Measurements from ENCODE around the gene EXOC1. TPM values are rescaled to one million over a fixed set of nuclear protein-coding genes. Genes with fewer than 3 reads are reported as not detected.
"Not testable (repeated sequence)": the region's sequence is repeated elsewhere in the genome, so short reads cannot be mapped to it uniquely, and the experiment has no call there.

The EXOC1 gene
- total RNA-seq, 1 donor from 2014 or later: 75.8 TPM

DNA sequence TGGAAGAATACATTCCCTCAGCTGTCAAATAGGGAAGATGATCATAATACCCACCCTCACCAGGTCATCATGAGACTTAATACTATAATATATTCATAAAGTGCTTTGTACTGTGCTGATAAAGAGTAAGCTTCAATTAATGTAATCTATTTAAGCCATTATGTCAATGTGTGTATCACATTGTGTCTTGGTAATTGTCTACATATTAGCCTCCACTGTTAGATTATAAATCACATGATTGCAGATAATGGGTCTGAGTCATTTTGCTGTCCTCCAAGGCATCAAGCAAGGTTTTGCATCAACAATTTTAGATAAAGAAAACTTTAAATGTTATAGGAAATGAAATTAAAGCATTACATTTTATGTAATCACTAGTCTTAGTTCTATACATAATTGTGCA is 50.1 kb downstream of the EXOC1 start:
- FAIRE-seq (no peak), DNase-seq (ENCODE audit: low spot score in 2 of 2) (no peak)

DNA sequence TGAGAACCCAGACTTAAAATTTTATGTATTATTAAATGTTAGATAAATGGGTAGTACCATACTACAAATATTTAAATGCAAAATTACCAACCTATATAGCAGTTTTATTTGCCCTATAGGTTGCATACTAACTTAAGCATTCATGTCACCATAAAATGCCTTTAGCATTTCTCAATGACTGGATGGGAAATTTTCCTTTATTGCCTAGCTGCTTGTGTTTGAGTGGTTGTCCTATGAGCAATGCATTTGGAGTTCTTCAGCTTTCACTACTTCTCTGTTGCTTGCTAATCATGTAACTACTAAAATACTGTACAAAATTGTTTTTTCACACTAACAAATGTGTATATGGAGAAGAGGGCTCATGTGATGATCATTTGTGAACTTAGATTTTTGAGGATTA is 51.1 kb downstream of the EXOC1 start:
- DNase-seq (ENCODE audit: low spot score in 2 of 2) (no peak), FAIRE-seq (no peak)

DNA sequence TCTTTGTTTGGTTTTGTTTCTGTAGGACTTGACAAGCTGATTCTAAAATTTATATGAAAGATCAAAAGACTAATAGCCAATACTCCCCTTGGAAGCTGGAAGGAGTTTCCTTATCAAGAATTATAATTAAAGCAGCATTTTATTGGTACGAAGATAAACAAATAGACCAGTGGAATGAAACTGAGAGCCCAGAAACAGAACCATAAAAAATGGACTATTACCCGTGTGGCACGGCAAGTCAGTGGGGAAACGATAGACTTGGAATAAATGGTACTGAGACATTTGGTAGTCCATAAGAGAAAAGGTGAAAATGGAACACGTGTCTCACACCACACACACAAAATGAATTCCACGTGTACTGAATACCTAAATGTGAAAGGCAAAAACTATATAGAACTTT is 52.9 kb downstream of the EXOC1 start:
- DNase-seq (ENCODE audit: low spot score in 2 of 2): no peak
- FAIRE-seq: no peak

DNA sequence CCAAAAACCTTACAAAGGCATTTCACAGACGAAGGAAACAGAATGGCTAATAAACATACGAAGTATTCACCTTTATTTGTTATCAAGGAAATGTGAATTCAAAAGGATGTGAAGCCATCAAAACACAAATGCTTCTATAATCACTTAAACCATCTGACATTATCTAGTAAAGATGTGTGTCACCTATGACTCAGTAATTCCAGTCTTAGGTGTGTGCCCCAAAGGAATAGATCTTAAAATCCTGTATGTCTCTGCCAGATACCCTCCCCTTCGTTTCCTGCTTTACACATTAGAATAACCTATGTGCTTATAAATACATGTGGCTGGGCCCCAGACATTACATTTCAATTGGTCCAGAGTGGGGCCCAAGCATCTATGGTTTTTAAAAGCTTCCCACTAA is 53.5 kb downstream of the EXOC1 start:
- no peak for FAIRE-seq
- DNase-seq (ENCODE audit: low spot score in 2 of 2): no peak

DNA sequence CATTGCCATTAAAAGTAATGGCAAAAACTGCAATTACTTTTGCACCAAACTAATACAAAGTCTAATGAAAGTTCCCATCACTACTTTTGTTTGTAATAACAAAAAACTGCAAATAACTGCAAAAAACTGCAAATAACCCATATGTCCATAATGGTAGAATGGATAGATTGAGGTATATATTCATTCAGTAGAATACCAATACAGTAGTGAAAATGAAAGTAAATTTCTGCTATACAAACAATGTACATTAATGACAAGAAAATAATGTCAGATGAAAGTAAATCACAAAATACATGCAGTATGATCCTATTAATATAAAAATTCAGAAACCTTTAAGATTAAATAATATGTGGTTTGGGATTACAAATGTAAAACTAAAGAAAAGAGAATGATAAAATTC is 54.0 kb downstream of the EXOC1 start:
- FAIRE-seq: no peak
- DNase-seq (ENCODE audit: low spot score in 2 of 2): no peak

DNA sequence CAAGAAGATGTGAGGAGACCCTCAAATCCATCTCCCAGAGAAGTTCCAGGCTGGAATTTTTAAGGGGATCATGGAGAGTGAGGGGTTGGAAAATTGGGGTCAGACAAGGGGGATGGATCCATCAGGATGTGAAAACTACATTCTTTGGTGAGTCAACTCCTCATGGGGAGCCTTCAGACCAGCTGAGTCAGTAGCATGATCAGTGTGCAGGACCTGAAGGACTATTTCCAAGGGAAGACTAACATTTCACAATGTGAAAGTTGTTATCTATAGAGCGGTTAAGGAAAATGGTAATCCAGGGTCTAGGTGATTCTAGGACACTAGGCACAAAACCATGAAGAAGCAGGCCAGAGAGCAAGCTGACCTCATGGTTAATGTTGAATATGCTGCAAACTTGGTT is 56.7 kb downstream of the EXOC1 start:
- no peak for FAIRE-seq

DNA sequence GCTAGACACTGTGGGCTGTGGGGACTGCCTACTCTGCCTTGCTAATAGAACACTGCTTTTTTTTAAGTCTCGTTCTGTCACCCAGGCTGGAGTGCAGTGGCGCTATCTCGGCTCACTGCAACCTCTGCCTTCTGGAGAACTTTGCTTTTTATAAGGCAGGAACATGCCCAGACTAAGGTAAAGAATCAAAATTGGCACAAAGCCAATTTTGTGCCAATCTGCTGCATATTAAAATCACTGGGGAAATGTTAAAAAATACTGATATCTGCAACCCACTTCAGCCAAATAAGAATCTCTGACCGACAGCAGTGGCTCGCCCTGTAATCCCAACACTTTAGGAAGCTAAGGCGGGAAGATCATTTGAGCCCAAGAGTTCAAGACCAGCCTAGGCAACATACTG is 58.8 kb downstream of the EXOC1 start:
- FAIRE-seq: no peak
- DNase-seq (ENCODE audit: low spot score in 2 of 2): no peak

More for the DNA sequence above, 56.7 kb downstream of the EXOC1 start:
- DNase-seq (ENCODE audit: low spot score in 2 of 2): no peak

DNA sequence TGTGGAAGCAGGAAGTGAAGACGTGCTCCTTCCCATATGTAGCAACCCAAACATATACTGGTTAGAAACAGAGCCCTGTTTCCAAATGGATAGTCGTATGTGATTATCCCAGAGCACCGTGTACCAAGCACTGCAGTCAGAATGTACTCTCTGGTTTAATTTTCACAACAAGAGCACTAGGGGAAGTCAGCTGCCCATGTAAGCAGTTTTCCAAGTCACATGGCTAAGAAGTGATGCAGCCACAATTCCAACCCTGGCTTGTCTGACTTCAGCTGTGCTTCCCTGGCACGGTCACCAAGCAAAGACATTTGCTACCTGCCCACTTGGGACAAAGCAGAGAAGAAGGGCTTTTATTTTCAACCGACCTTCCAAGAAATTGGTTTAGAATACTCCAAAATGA is 67.1 kb downstream of the EXOC1 start:
- no peak for FAIRE-seq
- no peak for DNase-seq (ENCODE audit: low spot score in 2 of 2)

DNA sequence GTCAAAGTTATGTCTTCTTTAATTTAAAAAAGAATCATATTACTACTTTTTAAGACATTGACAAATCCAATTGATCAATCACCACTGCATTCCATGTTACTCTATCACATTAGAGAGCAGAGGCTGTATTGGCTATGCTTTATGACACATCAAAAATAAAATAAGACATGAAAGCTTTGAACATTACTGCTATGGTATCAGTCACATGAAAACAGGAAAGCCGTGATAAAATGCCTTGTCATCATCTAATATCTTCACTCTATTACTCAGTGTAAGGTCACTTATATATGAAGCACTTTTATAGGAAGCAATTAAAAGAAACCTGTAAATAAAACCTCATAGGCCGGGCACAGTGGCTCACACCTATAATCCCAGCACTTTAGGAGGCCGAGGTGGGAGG is 67.6 kb downstream of the EXOC1 start:
- DNase-seq (ENCODE audit: low spot score in 2 of 2): no peak
- no peak for FAIRE-seq

DNA sequence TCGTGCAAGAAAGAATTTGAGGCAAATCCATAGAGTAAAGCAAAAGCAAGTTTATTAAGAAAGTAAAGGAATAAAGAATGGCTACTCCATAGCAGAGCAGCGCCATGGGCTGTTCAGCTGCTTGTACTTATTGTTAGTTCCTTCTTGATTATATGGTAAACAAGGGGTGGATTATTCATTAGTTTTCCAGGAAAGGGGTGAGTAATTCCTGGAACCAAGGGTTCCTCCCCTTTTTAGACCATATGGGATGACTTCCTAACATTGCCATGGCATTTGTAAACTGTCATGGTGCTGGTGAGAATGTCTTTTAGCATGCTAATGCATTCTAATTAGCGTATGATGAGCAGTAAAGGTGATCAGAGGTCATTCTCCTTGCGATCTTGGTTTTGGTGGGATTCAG is 71.8 kb downstream of the EXOC1 start:
- no peak for DNase-seq (ENCODE audit: low spot score in 2 of 2)

DNA sequence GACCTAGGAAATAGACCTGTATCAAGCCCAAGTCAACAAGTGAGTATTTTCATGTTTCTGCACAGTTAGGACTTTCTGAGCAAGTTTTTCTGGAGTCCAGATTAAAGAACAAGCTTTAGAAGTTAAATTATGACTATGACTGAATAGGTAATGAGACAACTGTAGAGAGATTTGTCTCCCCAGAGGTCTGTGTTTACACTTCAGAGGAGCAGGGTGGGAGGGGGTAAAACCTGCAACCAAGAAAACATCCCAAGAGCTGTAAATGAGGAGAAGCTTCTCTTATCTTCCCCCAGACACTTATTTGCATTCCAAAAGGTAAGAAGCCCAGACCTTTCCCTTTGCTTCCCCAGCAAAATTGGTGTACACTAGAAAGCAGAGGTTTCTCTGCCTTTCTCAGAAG is 73.2 kb downstream of the EXOC1 start:
- FAIRE-seq (no peak), DNase-seq (ENCODE audit: low spot score in 2 of 2) (no peak)

More for the DNA sequence above, 71.8 kb downstream of the EXOC1 start:
- no peak for FAIRE-seq

DNA sequence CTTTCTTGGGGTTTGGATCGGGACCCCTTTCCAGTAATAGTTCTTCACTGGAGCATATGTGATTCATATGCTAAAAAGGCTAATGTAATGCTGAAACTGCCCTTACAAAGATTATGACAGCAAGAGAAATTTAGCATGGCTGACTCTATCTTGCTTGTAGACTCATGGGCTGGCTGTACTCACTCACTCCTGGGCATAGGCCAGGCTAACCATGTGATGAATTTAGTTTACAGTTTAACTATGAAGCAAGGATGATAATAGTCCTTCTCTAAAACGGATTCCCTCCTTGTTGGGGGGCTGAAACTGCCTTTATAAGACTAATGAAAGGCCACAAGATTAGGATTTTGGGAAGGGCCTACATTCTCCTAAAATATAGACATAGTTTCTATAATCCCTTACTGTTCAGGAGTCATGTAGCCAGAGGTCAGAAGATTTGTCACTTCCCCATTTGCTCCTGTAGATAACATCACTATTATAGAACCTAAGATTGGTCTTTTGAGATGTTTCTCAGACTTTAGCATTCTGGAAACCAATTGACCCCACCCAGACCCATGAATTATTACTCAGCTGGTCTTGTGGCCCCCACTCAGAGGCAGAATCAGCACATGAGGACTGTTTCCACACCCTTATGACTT is 74.5 kb downstream of the EXOC1 start:
- DNase-seq (ENCODE audit: low spot score in 2 of 2) (no peak), FAIRE-seq (no peak)

DNA sequence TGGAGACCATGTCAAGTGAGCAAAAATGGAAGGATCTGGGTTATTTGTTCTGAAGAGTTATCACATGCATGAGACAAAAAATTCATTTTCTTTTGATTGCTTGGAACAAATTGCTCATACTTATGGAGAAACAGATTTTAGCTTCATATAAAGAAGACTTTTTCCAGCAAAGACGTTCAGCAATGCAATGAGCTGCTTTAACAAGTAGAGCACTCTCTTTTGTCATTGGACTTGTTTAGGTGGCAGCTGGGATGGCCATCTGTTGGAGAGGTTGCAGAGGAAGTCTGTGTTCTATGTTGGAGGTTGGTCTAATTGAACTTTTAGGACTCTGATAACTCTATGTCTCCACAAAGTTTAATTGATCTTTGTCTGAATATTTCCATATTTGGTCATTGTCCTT is 75.4 kb downstream of the EXOC1 start:
- DNase-seq (ENCODE audit: low spot score in 2 of 2) (no peak), FAIRE-seq (no peak)

DNA sequence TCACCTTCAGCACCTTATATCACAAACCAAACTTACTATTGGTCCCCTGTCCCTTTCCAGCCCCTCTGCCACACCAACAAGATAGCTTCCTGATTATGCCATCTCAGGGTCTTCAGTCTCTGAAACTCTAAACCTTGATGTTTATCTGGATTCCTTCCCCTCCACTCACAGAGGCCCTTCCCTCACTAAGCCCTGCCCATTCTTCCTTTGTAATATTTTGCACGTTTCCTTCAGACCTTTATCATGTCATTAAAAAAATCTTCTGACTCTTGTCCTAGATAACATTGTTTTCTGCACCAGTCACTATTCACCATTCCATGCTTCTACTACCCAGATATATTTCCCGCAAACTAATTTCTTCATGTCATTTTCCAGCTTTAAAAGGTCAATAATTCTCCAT is 77.6 kb downstream of the EXOC1 start:
- no peak for DNase-seq (ENCODE audit: low spot score in 2 of 2)
- no peak for FAIRE-seq

DNA sequence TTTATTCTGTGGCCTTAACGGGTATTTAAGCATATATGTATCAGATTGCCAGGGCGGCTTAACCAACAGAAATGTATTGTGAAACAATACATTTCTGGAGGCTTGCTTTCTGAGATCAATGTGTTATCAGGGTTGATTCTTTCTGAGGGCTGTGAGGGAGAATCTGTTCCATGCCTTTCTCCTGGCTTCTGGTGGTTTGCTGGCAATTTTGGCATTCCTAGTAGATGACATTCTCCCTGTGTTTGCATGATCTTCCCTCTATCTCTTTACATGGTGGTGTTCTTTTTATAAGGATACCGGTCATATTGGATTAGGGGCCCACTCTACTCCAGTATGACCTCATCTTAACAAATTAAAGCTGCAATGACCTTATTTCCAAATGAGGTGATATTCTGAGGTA is 78.4 kb downstream of the EXOC1 start:
- FAIRE-seq (no peak), DNase-seq (ENCODE audit: low spot score in 2 of 2) (no peak)

DNA sequence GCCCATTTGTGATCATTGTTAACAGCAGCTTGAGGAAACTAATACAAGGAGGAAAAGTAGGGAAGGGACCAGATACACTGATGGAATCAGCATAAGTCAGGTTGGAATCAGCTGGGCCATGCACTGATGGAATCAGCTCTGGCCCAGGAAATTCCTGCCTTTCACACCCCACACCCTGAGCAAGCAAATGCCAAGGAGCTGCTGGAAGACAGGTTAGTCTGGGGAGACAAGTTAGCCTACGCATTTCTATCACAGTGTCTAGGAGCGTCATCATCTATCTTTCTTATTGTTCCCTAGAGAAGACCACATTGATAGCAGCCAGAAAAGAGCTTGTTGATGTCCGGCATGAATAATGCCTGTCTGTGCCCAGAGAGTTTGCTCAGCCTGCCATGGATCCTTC is 79.1 kb downstream of the EXOC1 start:
- DNase-seq (ENCODE audit: low spot score in 2 of 2): no peak
- FAIRE-seq: no peak

DNA sequence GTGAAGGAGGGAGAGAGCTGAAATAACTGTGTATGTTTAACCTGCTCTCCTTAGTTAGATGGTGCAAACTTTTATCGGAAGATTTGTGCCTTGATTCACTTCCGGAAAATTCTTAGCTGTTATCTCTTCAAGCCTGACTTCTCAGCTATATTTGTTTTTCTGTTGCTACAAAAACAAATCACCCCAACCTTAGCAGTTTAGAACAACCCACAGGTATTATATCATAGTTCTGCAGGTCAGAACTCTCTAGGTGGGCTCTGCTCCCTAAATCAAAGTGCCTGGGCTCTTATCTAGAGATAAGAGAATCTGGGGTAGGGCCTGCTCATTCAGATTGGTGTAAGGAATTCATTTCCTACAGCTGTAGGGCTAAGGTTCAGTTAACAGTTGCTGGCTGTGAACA is 80.2 kb downstream of the EXOC1 start:
- no peak for FAIRE-seq

DNA sequence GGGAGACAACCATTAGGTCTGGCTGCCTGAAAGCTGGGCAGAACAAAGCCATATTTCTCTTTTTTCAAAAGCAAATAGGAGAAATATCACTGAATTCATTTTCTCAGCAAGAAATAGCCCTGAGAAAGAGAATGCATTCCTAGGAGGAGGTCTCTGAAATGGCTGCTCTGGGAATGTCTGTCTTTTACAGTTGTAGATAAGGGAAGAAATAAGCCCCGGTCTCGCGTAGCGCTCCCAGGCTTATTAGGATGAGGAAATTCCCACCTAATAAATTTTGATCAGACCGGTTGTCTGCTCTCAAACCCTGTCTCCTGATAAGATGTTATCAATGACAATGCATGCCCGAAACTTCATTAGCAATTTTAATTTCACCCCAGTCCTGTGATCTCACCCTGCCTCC is 82.5 kb downstream of the EXOC1 start:
- FAIRE-seq: not testable (repeated sequence)

More for the DNA sequence above, 80.2 kb downstream of the EXOC1 start:
- DNase-seq (ENCODE audit: low spot score in 2 of 2): no peak

DNA sequence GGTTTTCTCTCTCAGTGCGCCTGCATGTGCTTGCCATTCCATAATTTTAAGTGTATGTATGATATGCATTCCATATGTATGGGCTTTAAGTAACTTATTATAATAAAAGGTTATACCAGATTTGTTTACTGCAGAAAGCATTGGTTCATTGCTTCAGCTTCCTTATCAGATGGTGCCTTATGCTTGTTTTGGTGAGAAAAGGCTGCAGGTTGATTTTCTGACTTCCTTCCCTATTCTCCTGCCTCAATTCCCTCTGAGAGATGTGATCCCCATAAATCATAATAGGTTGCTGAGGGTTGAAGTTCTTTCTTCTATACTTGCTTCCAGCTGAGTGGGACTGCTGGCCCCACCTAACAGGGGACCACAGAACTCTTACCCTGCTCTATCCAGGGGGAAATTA is 85.0 kb downstream of the EXOC1 start:
- no peak for DNase-seq (ENCODE audit: low spot score in 2 of 2)
- FAIRE-seq: no peak

More for the DNA sequence above, 82.5 kb downstream of the EXOC1 start:
- DNase-seq (ENCODE audit: low spot score in 2 of 2): not testable (repeated sequence)

DNA sequence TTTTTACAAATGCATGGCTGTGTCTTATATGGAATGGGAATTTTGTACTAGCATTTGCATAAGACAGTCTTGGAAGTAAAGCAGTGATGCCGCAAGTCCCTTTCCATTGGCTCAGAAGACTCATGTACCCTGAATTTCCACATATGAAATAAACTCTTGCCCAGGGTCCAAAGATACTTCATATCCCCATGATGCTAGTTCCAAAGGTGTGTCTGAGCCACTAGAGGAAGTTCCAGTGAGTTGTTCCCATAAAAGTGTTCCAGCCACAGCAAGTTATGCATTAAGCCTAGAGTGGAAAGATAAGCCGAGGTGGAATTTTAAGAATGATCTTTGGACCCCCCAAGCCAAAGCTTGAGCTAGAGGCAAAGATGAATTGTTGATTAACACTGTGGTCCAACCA is 86.0 kb downstream of the EXOC1 start:
- DNase-seq (ENCODE audit: low spot score in 2 of 2) (no peak), FAIRE-seq (no peak)

DNA sequence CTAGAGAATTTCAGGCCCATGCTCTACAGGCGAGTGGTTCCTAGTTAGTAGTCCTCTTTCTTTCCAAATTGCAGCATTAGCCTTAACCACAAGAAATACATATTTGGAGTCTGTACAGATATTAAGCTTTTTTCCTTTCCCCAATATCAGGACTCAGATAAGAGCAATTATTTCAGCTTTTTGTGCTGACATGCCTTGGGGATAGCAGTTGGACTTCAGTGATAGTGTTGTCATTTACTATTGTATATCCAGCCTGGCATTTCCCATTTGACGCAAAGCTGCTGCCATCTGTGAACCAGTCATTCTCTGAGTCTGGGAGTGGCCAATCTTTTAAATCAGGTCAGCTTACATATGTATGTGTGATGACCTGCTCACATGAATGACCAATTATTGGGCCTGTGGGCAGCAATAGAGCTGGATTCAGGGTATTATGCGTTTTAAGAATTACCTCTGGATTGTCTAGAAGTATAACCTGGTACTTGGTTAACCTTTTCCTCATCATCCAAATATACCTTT is 88.5 kb downstream of the EXOC1 start:
- DNase-seq (ENCODE audit: low spot score in 2 of 2) (no peak), FAIRE-seq (no peak)

DNA sequence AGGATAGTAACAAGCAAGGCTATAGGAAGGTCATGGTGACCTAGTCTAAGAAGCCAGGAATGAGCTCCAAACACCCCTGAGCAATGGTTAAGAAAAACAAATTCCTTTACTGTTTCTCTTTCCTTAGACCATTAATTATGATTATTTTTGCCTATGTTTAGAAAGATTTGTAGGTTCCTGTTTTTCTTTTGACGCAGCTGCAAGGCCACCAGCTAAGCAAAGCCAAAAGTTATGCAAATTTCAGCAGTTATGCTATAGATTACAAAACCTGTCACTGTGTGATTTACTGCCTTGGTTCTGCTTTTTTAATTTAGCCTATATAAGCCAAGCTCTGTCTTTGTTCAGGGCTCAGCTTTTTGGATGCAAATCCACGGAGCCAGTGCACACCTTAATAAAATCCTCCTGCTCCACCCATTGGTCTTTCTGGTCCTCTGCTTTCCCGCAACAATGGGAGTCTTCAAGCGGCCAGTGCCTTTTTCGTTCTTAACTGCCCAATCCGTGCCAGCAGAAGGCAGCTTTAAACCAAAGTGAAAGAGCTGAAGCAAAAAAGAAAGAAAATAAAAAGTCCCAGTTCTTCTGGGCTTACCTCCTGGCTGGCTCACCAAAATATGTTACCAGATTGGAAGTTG is 93.9 kb downstream of the EXOC1 start:
- no peak for DNase-seq (ENCODE audit: low spot score in 2 of 2)
- FAIRE-seq: no peak
